Lung (tissue), 12 donors: ENCODE data around the gene TMEM117. TPM values are rescaled to one million over a fixed set of nuclear protein-coding genes. Genes with fewer than 3 reads are reported as not detected.

Experiments
- ATAC-seq: fragments of 200-7000 bp; cut with Tn5 transposase; one replicate; pipeline ENCODE4 v1.9.1; 2020; ENCODE audit warnings: moderate number of reproducible peaks; ENCODE audit not compliant: insufficient read depth, low FRiP score
- DNase-seq, 3 donors: peaks; one replicate each; pipeline ENCODE4 v3.0.0-alpha.2; 2013 to 2017
- H3K27ac ChIP-seq, 2 donors: one replicate each; pipeline ENCODE4 v1.5.1; 2013; ENCODE audit warnings: mild to moderate bottlenecking in 2 of 2, moderate library complexity in 2 of 2, control low read depth in 1 of 2, inconsistent platforms in 1 of 2, low read depth in 1 of 2, low read length in 1 of 2
- H3K27me3 ChIP-seq, 3 donors: one replicate each; pipeline ENCODE4 v1.5.1; 2013; ENCODE audit warnings: low read length in 2 of 3; ENCODE audit not compliant: control insufficient read depth in 3 of 3, insufficient read depth in 3 of 3
- H3K36me3 ChIP-seq, 4 donors: one replicate each; pipeline ENCODE4 v1.5.1; 2013; ENCODE audit warnings: low read length in 4 of 4, mild to moderate bottlenecking in 1 of 4, moderate library complexity in 1 of 4; ENCODE audit not compliant: control insufficient read depth in 4 of 4, insufficient read depth in 4 of 4
- H3K4me1 ChIP-seq, 5 donors: one replicate each; pipeline ENCODE4 v1.5.1; 2013; ENCODE audit warnings: low read length in 5 of 5, mild to moderate bottlenecking in 2 of 5, moderate library complexity in 1 of 5; ENCODE audit not compliant: control insufficient read depth in 5 of 5, insufficient read depth in 5 of 5
- H3K4me3 ChIP-seq: one replicate; pipeline ENCODE4 v1.5.1; 2013; ENCODE audit warnings: mild to moderate bottlenecking, control low read depth, moderate library complexity
- H3K9ac ChIP-seq, 2 donors: one replicate each; pipeline ENCODE4 v1.5.1; 2013; ENCODE audit warnings: low read length in 2 of 2, control low read depth in 1 of 2; ENCODE audit not compliant: insufficient read depth in 1 of 2
- H3K9me3 ChIP-seq, 4 donors: one replicate each; pipeline ENCODE4 v1.5.1; 2013; ENCODE audit warnings: low read length in 3 of 4, mild to moderate bottlenecking in 1 of 4, moderate library complexity in 1 of 4; ENCODE audit not compliant: control insufficient read depth in 4 of 4, insufficient read depth in 3 of 4
- WGBS, 2 donors: extraction: QIAGEN DNeasy Blood & Tissue Kit; methylation state at CpG; one replicate each; pipeline ENCODE4 v1.1.7; 2013; 5-methylcytosine and 5-hydroxymethylcytosine counted together
- polyA plus RNA-seq, 2 donors: library from polyadenylated mRNA; stranded (reverse); fragments of 200-250 nt; gene quantifications; one replicate each; pipeline ENCODE4 v1.2.1, GENCODE V29; 2013
- total RNA-seq, 2 donors: library from RNA; depleted of rRNA in 1 of 2; stranded (reverse); fragments of >200 nt in 1 of 2; gene quantifications; one replicate each; pipeline ENCODE4 v1.2.1, GENCODE V29; 2014 to 2021
- TF ChIP-seq, protein P1 (sequence below): IDR thresholded peaks from 2 replicates; pipeline ENCODE4 v1.5.1; 2012; ENCODE audit warnings: mild to moderate bottlenecking; ENCODE audit errors: control extremely low read depth, extremely low read depth
- donor health status: control.
- donor health status: control.
- donor health status: Bipolar disorder and iron deficiency.
- donor health status: healthy.
- donor health status: DM: yes; HTN: yes; CAD: no.

Gene TMEM117
- total and polyA plus RNA-seq, 4 donors = 1.2 to 6.1 (median 2.3) TPM

- Histone ChIP-seq H3K27me3 (no peaks in the 10 kb centered on the region), H3K9ac (no peak overlapping the region), H3K4me1 (peaks cover 0 to 7% (median 0%) of the 10 kb centered on the region in 5 donors), H3K27ac (no peak overlapping the region), H3K36me3 (peaks cover 0 to 1% (median 0%) of the 10 kb centered on the region in 4 donors), H3K4me3 (no peak overlapping the region), H3K9me3 (no peaks in the 10 kb centered on the region)
- ATAC-seq (no peak), DNase-seq (no peak)
- 84 to 94% methylated on average over 3 of the region's 3 CpGs for WGBS, 2 donors
- TF ChIP-seq, protein P1, sequence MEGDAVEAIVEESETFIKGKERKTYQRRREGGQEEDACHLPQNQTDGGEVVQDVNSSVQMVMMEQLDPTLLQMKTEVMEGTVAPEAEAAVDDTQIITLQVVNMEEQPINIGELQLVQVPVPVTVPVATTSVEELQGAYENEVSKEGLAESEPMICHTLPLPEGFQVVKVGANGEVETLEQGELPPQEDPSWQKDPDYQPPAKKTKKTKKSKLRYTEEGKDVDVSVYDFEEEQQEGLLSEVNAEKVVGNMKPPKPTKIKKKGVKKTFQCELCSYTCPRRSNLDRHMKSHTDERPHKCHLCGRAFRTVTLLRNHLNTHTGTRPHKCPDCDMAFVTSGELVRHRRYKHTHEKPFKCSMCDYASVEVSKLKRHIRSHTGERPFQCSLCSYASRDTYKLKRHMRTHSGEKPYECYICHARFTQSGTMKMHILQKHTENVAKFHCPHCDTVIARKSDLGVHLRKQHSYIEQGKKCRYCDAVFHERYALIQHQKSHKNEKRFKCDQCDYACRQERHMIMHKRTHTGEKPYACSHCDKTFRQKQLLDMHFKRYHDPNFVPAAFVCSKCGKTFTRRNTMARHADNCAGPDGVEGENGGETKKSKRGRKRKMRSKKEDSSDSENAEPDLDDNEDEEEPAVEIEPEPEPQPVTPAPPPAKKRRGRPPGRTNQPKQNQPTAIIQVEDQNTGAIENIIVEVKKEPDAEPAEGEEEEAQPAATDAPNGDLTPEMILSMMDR = no peak
Observed at GRCh38 chr12:43921666-43922337, 85.9 kb downstream of the TMEM117 start.

GRCh38 chr12:43930032-43930431 lies 94.2 kb downstream of the TMEM117 start:
- Histone ChIP-seq H3K9me3 (peaks cover 0 to 7% (median 3%) of the 10 kb centered on the region in 4 donors), H3K27ac (no peak overlapping the region), H3K27me3 (no peaks in the 10 kb centered on the region), H3K9ac (no peak overlapping the region), H3K4me1 (no peaks in the 10 kb centered on the region), H3K4me3 (no peak overlapping the region), H3K36me3 (no peaks in the 10 kb centered on the region)
- WGBS, 2 donors = 61 to 63% methylated on average over 1 of the region's 1 CpG
- ATAC-seq (no peak), DNase-seq (no peak)
- TF ChIP-seq, protein P1 = no peak

GRCh38 chr12:43931187-43931586 lies 95.3 kb downstream of the TMEM117 start:
- WGBS, 2 donors = 90 to 96% methylated on average over 2 of the region's 2 CpGs
- Histone ChIP-seq H3K27me3 (no peaks in the 10 kb centered on the region), H3K9me3 (peaks cover 0 to 7% (median 3%) of the 10 kb centered on the region in 4 donors), H3K4me1 (no peaks in the 10 kb centered on the region), H3K9ac (no peak overlapping the region), H3K36me3 (no peaks in the 10 kb centered on the region), H3K4me3 (no peak overlapping the region), H3K27ac (no peak overlapping the region)
- TF ChIP-seq, protein P1 = no peak
- DNase-seq = no peak
- ATAC-seq = no peak

DNA sequence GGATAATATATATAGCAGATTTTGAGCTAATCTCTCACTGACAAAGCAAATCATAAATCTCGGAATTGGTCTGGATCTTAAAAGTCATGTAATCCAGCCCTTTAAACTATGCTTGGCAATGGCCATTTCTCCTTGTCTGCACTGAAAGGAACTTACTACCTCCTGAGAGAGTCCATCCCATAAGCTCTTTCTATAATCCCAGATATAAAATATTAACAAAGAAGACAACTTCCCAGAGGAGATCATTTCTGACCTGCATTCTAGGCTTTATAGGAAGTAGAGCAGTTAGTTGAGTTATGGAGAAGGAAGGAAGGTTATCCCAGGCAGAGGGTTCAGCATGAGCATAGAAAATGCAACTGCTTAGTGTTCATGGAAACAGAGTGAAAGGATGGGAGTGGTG lies 99.7 kb downstream of the TMEM117 start:
- no peak overlapping the region for H3K27ac ChIP-seq

More for the DNA sequence above, 99.7 kb downstream of the TMEM117 start:
- H3K27me3 ChIP-seq = no peaks in the 10 kb centered on the region
- H3K9me3 ChIP-seq = peaks cover 0 to 6% (median 3%) of the 10 kb centered on the region in 4 donors
- H3K9ac ChIP-seq = no peak overlapping the region
- H3K36me3 ChIP-seq = no peaks in the 10 kb centered on the region
- no peak overlapping the region for H3K4me3 ChIP-seq
- 95 to 97% methylated on average over 1 of the region's 1 CpG for WGBS, 2 donors
- DNase-seq (no peak), ATAC-seq (no peak)
- no peaks in the 10 kb centered on the region for H3K4me1 ChIP-seq
- TF ChIP-seq, protein P1 = no peak
